Parathyroid adenoma (tissue), 2 donors: ENCODE measurements around the gene DMWD.

ENCODE experiments used
- H2AFZ ChIP-seq: fragments of 300-600 bp; sonication (generic); one replicate; pipeline ENCODE4 v1.7.0; 2017; ENCODE audit warnings: antibody characterized with exemption, mild to moderate bottlenecking
- H3K27ac ChIP-seq: fragments of 300-600 bp; sonication (generic); one replicate; pipeline ENCODE4 v1.7.0; 2017
- H3K27me3 ChIP-seq: fragments of 300-600 bp; sonication (generic); one replicate; pipeline ENCODE4 v1.7.0; 2017; ENCODE audit warnings: low read length; ENCODE audit not compliant: control insufficient read depth, insufficient read depth
- H3K36me3 ChIP-seq: fragments of 300-600 bp; sonication (generic); one replicate; pipeline ENCODE4 v1.7.0; 2017; ENCODE audit warnings: low read length; ENCODE audit not compliant: control insufficient read depth, insufficient read depth
- H3K4me1 ChIP-seq: fragments of 300-600 bp; sonication (generic); one replicate; pipeline ENCODE4 v1.7.0; 2017; ENCODE audit warnings: control low read depth
- H3K4me2 ChIP-seq: fragments of 300-600 bp; sonication (generic); one replicate; pipeline ENCODE4 v1.7.0; 2017; ENCODE audit warnings: low read length
- H3K4me3 ChIP-seq: fragments of 300-600 bp; sonication (generic); one replicate; pipeline ENCODE4 v1.7.0; 2017; ENCODE audit warnings: low read depth, low read length
- H3K79me2 ChIP-seq: fragments of 300-600 bp; sonication (generic); one replicate; pipeline ENCODE4 v1.7.0; 2017; ENCODE audit warnings: control low read depth
- H3K9ac ChIP-seq: fragments of 300-600 bp; sonication (generic); one replicate; pipeline ENCODE4 v1.7.0; 2017; ENCODE audit warnings: mild to moderate bottlenecking
- H3K9me3 ChIP-seq: fragments of 300-600 bp; sonication (generic); one replicate; pipeline ENCODE4 v1.7.0; 2017; ENCODE audit warnings: low read length; ENCODE audit not compliant: control insufficient read depth
- CTCF ChIP-seq: fragments of 300-600 bp; sonication (generic); IDR thresholded peaks from one replicate; pipeline ENCODE4 v1.7.0; 2017; ENCODE audit warnings: antibody characterized with exemption, mild to moderate bottlenecking
- donor health status: primary hyperparathyroidism.

DMWD gene

DNA sequence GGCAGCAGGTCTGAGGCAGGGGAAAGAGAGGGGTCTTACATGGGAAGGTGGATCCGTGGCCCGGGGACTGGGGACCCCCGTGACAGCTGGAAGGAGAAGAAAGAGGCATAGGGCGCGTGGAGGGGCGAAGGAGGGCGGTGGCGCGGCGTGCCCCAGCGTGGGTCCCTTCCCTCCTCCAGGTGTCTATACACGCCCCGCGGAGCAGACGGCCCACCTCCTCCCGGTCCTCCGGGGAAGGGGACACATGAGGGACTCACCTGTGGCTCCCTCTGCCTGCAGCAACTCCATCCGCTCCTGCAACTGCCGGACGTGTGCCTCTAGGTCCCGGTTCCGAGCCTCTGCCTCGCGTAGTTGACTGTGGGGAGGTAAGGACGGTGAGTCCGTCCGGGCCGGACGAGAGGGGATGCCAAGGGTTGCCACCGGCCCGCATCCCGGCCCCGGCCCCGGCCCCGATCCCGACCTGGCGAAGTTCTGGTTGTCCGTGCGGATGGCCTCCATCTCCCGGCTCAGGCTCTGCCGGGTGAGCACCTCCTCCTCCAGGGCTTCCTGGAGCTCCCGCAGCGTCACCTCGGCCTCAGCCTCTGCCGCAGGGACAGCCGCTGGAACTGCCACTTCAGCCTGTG lies 21.2 kb downstream of the DMWD start:
- no peaks in the 10 kb centered on the region for H3K79me2 ChIP-seq
- TF ChIP-seq CTCF: no peak
- H3K27me3 ChIP-seq: no peaks in the 10 kb centered on the region
- H2AFZ ChIP-seq: no peak overlapping the region
- no peaks in the 10 kb centered on the region for H3K36me3 ChIP-seq
- peak overlapping the region; percentile 90 for H3K27ac ChIP-seq
- no peaks in the 10 kb centered on the region for H3K9me3 ChIP-seq
- peak overlapping the region; percentile 82 for H3K4me3 ChIP-seq
- no peak overlapping the region for H3K9ac ChIP-seq
- peaks cover 13% of the 10 kb centered on the region for H3K4me1 ChIP-seq
- H3K4me2 ChIP-seq: peak overlapping the region; percentile 98

DNA sequence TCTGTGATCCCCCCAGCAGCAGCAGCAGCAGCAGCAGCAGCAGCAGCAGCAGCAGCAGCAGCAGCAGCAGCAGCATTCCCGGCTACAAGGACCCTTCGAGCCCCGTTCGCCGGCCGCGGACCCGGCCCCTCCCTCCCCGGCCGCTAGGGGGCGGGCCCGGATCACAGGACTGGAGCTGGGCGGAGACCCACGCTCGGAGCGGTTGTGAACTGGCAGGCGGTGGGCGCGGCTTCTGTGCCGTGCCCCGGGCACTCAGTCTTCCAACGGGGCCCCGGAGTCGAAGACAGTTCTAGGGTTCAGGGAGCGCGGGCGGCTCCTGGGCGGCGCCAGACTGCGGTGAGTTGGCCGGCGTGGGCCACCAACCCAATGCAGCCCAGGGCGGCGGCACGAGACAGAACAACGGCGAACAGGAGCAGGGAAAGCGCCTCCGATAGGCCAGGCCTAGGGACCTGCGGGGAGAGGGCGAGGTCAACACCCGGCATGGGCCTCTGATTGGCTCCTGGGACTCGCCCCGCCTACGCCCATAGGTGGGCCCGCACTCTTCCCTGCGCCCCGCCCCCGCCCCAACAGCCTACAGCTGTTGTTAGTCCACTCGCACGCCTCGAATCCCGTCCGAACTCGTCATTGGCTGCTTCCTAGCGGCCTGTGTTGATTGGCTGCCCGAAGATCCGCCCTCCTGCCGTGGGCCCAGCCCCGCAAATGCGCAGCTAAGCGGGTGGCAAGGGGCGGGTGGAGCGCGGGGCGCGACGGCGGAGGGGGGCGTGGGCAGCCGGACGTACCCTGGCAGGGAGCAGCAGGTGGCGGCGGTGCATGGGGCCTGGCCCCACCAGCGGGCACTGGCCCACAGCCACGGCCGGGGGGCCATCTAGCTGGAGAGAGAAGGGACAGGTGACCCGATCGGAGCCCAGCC lies 22.2 kb downstream of the DMWD start:
- no peaks in the 10 kb centered on the region for H3K9me3 ChIP-seq
- H3K27ac ChIP-seq: peak overlapping the region; percentile 90
- no peaks in the 10 kb centered on the region for H3K36me3 ChIP-seq
- H3K9ac ChIP-seq: no peak overlapping the region
- peaks cover 20% of the 10 kb centered on the region for H3K4me1 ChIP-seq
- H3K27me3 ChIP-seq: no peaks in the 10 kb centered on the region
- peak overlapping the region; percentile 92 for H2AFZ ChIP-seq
- peak overlapping the region; percentile 98 for H3K4me2 ChIP-seq
- peaks cover 7% of the 10 kb centered on the region for H3K79me2 ChIP-seq
- peak; percentile 99 for TF ChIP-seq CTCF
- H3K4me3 ChIP-seq: peak overlapping the region; percentile 82

- Histone ChIP-seq H3K79me2 (peaks cover 13% of the 10 kb centered on the region), H3K4me1 (peaks cover 24% of the 10 kb centered on the region), H3K4me3 (peak overlapping the region; percentile 82), H3K27ac (peak overlapping the region; percentile 90), H3K36me3 (no peaks in the 10 kb centered on the region), H3K9me3 (no peaks in the 10 kb centered on the region), H3K27me3 (no peaks in the 10 kb centered on the region), H3K4me2 (peak overlapping the region; percentile 98), H3K9ac (no peak overlapping the region), H2AFZ (peak overlapping the region; percentile 92)
- no peak for TF ChIP-seq CTCF
Observed at GRCh38 chr19:45769821-45770191, 22.8 kb downstream of the DMWD start.

DNA sequence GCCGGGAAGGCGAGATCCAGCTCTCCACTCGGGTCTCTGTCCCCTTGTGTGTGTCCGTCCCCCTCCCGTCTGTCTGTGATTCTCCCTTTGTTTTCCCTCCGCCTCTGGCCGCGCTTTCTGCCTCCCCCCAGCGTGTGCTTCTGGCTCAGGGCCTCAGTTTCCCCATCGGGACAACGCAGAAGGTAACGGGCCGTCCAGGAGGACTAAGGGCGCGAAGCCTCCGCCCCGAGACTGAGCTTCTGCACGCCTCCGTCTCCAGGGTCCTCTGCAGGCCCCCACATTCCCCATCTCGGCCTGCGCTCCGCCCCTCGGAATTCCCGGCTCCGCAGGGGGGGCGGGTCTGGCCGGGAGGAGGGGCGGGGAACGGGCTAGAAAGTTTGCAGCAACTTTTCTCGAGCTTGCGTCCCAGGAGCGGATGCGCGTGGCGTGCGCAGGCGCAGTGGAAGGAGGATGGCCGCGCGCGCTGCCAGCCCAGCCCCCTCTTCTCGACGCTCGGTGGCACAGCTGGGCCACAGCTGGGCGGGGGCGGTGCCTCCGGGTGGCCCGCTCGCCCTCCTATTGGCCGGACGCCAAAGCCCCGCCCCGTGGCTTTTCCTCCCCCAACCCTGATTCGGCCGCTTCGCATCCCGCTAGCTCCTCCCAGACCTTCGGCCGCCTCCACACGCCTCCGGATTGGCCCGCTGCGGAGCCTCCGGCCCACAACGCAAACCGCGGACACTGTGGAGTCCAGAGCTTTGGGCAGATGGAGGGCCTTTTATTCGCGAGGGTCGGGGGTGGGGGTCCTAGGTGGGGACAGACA lies 23.5 kb downstream of the DMWD start, which contains the start of gene SIX5:
Gene SIX5, minus strand, starts transcription at position 269 of the 799 bp plus-strand sequence. CDS start 408 bp downstream, outside the sequence.
- peaks cover 29% of the 10 kb centered on the region for H3K4me1 ChIP-seq
- no peaks in the 10 kb centered on the region for H3K27me3 ChIP-seq

More for the DNA sequence above, 23.5 kb downstream of the DMWD start, which contains the start of gene SIX5:
- peak within 1 kb of the TSS; percentile 95 for H3K27ac ChIP-seq
- H2AFZ ChIP-seq: peak within 1 kb of the TSS; percentile 92
- H3K9ac ChIP-seq: peak within 1 kb of the TSS; percentile 23
- H3K4me2 ChIP-seq: peak within 1 kb of the TSS; percentile 98
- TF ChIP-seq CTCF: no peak
- no peaks in the 10 kb centered on the region for H3K9me3 ChIP-seq
- H3K4me3 ChIP-seq: peak within 1 kb of the TSS; percentile 93
- H3K36me3 ChIP-seq: no peaks in the 10 kb centered on the region
- H3K79me2 ChIP-seq: peaks cover 16% of the 10 kb centered on the region
